A673 (cell line): ENCODE measurements around the gene CR1.
"Not testable (repeated sequence)": the region's sequence is repeated elsewhere in the genome, so short reads cannot be mapped to it uniquely, and the experiment has no call there.

Experiments used
- EZH2 ChIP-seq: fragments of 200-600 bp; sonication (generic); IDR thresholded peaks from 2 replicates; pipeline ENCODE4 v1.6.1; 2017; ENCODE audit warnings: borderline replicate concordance, low read depth, mild to moderate bottlenecking, mixed read lengths, antibody characterized with exemption, low read length; ENCODE audit not compliant: poor library complexity, severe bottlenecking
- TF ChIP-seq, protein P1 (sequence below): fragments of 300-800, 200-600 bp; sonication (generic); conservative IDR thresholded peaks from 2 replicates; pipeline ENCODE4 v1.5.1; 2017; ENCODE audit warnings: low read depth, mild to moderate bottlenecking, antibody characterized with exemption, low read length, moderate library complexity, mixed read lengths

- TF ChIP-seq, protein P1, sequence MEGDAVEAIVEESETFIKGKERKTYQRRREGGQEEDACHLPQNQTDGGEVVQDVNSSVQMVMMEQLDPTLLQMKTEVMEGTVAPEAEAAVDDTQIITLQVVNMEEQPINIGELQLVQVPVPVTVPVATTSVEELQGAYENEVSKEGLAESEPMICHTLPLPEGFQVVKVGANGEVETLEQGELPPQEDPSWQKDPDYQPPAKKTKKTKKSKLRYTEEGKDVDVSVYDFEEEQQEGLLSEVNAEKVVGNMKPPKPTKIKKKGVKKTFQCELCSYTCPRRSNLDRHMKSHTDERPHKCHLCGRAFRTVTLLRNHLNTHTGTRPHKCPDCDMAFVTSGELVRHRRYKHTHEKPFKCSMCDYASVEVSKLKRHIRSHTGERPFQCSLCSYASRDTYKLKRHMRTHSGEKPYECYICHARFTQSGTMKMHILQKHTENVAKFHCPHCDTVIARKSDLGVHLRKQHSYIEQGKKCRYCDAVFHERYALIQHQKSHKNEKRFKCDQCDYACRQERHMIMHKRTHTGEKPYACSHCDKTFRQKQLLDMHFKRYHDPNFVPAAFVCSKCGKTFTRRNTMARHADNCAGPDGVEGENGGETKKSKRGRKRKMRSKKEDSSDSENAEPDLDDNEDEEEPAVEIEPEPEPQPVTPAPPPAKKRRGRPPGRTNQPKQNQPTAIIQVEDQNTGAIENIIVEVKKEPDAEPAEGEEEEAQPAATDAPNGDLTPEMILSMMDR: not testable (repeated sequence)
- TF ChIP-seq EZH2: not testable (repeated sequence)
Measured at GRCh38 chr1:207571926-207572325, 76.0 kb downstream of the CR1 start.
